Measurements from ENCODE around the gene ADAP1. TPM values are rescaled to one million over a fixed set of nuclear protein-coding genes. Genes with fewer than 3 reads are reported as not detected.

The ADAP1 gene
- total RNA-seq, 4 donors from 2014 or later = 9.1 to 18.8 (median 9.9) TPM

DNA sequence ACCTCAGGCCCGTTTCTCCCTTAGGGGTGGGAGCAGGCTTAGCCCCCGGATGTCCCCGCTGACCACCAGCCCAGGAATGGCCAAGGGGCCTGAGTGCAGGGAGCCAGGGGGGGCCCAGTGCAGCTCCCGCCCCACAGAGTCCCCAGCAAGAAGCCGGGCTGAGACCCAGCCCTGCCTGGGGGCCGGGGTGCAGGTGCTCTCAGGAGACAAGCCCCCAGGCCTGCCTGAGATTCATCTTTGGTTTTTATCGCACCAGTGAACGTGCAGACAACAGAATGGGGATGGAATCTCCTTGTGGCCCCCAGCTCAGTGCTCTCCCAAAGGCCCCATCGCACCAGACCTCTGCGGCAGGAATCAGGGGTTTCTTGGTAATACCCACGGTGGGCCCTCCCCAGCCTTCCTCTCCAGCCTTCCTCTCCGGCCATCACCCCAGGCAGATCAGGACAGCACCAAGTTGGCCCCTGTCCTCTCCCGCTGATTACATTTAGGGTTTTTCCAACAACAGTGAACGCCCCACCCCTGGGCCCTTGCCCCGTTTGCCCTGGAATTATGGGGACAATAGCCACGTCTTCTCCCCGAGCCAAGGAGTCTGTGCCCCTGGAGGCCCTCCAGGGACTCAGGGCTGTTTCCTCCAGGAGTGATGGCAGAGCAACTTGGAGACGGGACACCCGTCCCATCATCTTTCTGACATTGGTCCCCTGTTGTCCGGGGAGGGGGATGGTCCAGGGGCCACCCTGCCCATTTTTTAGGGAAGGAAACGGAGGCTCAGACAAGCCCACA lies 22.4 kb downstream of the ADAP1 start:
- intact Hi-C loops (cut with DNase I; ENCODE audit: low total_unique reads) = no loop called here
- TF ChIP-seq, protein P1, sequence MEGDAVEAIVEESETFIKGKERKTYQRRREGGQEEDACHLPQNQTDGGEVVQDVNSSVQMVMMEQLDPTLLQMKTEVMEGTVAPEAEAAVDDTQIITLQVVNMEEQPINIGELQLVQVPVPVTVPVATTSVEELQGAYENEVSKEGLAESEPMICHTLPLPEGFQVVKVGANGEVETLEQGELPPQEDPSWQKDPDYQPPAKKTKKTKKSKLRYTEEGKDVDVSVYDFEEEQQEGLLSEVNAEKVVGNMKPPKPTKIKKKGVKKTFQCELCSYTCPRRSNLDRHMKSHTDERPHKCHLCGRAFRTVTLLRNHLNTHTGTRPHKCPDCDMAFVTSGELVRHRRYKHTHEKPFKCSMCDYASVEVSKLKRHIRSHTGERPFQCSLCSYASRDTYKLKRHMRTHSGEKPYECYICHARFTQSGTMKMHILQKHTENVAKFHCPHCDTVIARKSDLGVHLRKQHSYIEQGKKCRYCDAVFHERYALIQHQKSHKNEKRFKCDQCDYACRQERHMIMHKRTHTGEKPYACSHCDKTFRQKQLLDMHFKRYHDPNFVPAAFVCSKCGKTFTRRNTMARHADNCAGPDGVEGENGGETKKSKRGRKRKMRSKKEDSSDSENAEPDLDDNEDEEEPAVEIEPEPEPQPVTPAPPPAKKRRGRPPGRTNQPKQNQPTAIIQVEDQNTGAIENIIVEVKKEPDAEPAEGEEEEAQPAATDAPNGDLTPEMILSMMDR (IDR thresholded peaks at IDR 0.05) = no peak
- peak in 1 of 2 donors; percentile 77 for DNase-seq (ENCODE audit: low spot score in 2 of 2)
- H3K4me3 ChIP-seq (ENCODE audit: low read depth, poor library complexity, severe bottlenecking) = no peak overlapping the region
- 75 to 77% methylated on average over 21 of the region's 21 CpGs for WGBS, 2 donors

DNA sequence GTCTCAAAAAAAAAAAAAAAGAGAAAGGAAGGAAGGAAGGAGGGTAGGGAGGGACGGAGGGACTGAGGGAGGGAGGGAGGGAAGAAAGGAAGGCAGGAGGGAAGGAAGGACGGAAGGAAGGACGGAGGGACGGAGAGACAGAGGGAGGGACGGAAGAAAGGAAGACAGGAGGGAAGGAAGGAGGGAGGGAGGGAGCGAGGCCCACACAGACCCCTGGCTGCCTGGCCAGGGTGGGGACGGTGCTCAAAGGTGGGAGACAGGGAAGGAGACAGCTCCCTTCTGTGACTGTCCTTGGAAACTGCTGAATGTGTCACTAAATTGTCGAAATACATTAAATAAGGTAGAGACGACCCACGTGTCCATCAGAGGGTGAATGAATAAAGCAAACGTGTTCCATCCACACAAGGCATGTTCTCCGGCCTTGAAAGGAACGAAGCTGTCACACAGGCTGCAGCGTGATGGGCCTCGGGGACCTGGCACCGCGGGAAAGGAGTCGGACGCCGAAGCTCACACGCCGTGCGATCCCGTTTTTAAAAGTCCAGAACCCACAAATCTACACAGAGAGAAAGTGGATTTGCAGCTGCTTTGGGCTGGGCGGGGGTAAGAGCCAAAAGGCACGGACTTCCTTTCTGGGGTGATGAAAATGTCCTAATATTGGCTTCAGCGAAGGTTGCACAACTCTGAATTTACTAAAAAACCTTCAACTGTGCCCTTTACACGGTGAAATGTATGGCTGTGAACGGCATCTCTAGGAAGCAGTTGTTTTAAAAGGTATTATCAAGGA lies 23.3 kb downstream of the ADAP1 start:
- WGBS, 2 donors = 73 to 79% methylated on average over 29 of the region's 29 CpGs
- TF ChIP-seq POLR2A (IDR thresholded peaks at IDR 0.05) = no peak
- TF ChIP-seq, protein P1 (IDR thresholded peaks at IDR 0.05) = no peak
- DNase-seq (ENCODE audit: low spot score in 2 of 2) = peak in 1 of 2 donors; percentile 60
- intact Hi-C loops (cut with DNase I; ENCODE audit: low total_unique reads) = no loop called here
- no peak overlapping the region for H3K4me3 ChIP-seq (ENCODE audit: low read depth, poor library complexity, severe bottlenecking)

DNA sequence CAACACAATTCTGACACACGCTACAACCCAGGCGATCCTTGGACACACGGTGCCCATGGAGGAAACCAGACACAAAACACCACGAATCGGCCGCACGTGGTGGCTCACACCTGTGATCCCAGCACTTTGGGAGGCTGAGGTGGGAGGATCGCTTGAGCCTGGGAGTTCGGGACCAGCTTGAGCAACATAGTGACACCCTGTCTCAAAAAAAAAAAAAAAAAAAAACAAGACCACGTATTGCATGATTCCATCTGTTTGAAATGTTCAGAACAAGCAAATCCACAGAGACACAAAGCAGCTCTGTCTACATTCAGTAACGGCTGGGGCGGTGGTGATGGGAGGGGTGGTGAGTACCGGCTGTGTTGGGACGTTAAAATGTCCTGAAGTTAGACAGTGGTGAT lies 25.2 kb downstream of the ADAP1 start:
- intact Hi-C loops (cut with DNase I; ENCODE audit: low total_unique reads) = no loop called here
- peak in 1 of 2 donors; percentile 56 for DNase-seq (ENCODE audit: low spot score in 2 of 2)
- 70 to 75% methylated on average over 14 of the region's 14 CpGs for WGBS, 2 donors
- TF ChIP-seq POLR2A (IDR thresholded peaks at IDR 0.05) = no peak
- TF ChIP-seq, protein P1 (IDR thresholded peaks at IDR 0.05) = no peak
- H3K4me3 ChIP-seq (ENCODE audit: low read depth, poor library complexity, severe bottlenecking) = no peak overlapping the region

DNA sequence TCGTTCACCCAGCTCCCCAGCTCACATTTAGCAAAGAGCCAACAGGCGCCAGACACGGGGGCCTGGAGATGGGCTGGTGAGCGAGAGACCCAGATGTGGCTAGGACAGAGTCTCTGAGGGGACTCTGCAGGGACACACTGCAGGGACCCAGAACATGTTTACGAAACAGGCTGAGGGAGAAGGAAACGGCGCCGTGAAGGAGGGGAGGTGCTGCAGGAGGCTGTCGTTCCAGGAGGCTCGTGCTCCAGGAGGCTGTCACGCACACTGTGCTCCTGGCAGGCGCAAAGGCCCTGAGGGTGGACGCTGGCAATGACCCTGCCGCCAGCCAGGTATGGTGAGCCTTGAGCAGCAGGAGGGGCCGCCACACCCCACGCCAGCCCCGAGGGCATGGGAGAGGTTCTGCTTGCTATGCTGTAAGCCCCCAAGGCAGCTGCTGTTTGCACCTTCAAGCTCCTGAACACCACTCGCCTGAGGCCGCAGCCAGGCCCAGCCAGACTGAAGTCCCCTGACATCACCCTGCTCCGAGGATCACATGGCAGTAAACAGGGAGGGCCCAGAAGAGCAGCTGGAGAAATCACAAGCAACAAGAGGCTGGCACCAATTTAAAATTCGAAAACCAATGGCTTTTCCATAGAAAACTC lies 27.3 kb downstream of the ADAP1 start:
- 55 to 74% methylated on average over 4 to 18 of the region's 21 CpGs for WGBS, 2 donors
- peak in 1 of 2 donors; percentile 74 for DNase-seq (ENCODE audit: low spot score in 2 of 2)
- no peak overlapping the region for H3K4me3 ChIP-seq (ENCODE audit: low read depth, poor library complexity, severe bottlenecking)
- TF ChIP-seq, protein P1 (IDR thresholded peaks at IDR 0.05) = no peak
- no peak for TF ChIP-seq POLR2A (IDR thresholded peaks at IDR 0.05)
- intact Hi-C loops (cut with DNase I; ENCODE audit: low total_unique reads) = no loop called here

DNA sequence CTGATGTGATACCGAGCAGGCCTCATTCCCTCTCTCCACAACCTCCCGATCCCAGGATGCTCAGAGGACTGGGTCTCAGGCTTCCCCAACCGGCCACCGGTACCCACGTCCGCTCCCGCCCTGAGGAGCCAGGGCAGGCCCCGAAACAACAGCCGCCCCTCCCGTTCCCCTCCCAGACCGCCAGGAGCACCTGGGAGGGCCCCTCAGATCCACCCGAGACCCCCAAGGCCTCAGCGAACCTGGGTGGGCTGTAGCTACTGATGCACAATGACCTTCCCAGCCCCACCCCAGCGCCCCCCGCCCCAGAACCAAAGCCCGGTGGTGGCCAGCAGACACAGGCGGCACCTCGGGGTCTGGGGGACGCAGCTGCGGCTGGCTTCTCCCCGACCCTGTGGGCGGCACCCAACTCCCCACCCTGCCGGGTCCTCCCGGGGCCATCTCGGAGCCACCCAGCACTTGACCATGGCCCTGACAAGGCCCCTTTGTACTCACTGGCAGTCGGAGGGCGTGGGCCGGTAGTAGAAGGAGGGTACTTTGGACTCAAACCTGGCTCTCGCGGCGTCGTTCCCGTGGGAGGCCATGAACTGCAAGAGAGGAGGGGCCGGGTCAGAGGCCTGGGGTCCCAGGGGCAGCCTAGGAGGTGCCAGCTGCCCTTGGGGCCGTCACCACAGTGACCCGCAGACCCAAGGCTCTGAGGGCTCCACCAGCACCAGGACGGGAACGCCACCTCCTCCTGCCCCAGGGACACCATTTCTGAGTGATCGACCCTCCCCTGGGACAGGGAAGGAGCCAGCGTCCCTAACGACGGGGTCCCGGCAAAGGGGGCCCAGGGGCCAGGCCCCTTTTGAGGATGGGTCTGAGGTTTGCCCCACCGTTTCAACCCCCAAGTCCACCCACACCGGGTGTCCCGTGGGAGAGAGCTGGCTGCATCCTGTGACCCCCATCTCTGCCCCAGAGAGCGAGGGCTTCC lies 28.1 kb downstream of the ADAP1 start:
- TF ChIP-seq, protein P1 (IDR thresholded peaks at IDR 0.05) = no peak
- no peak for TF ChIP-seq POLR2A (IDR thresholded peaks at IDR 0.05)
- intact Hi-C loops (cut with DNase I; ENCODE audit: low total_unique reads) = no loop called here
- DNase-seq (ENCODE audit: low spot score in 2 of 2) = peak in 1 of 2 donors; percentile 83
- WGBS, 2 donors = 72 to 81% methylated on average over 40 to 45 of the region's 47 CpGs
- H3K4me3 ChIP-seq (ENCODE audit: low read depth, poor library complexity, severe bottlenecking) = no peak overlapping the region

Data from lower leg skin (tissue), 4 donors.